IPS DF 4.7 (cell line): ENCODE measurements around the gene UBE2C.
A peak's percentile ranks its signal among the peaks of the same experiment; 100 is the strongest.
"Not testable (repeated sequence)": the region's sequence is repeated elsewhere in the genome, so short reads cannot be mapped to it uniquely, and the experiment has no call there.

Source experiments
- DNase-seq: peaks from one replicate; pipeline ENCODE4 v3.0.0-alpha.2; 2013; ENCODE audit warnings: low spot score; ENCODE audit errors: extremely low read depth

UBE2C gene

GRCh38 chr20:45812157-45813005 lies at the start of gene UBE2C:
UBE2C (plus strand) TSS chr20:45812644; CDS start chr20:45812696, 52 bp downstream.
- DNase-seq = peak; percentile 99

GRCh38 chr20:45764618-45765282 lies 47.7 kb upstream of the UBE2C start:
- DNase-seq = not testable (repeated sequence)

- DNase-seq = peak; percentile 68
Observed at GRCh38 chr20:45765307-45765875, 47.1 kb upstream of the UBE2C start.

- DNase-seq = no peak
Observed at GRCh38 chr20:45765980-45766379, 46.5 kb upstream of the UBE2C start.

- DNase-seq = no peak
Observed at GRCh38 chr20:45768479-45768878, 44.0 kb upstream of the UBE2C start.

- DNase-seq = peak; percentile 95
Observed at GRCh38 chr20:45771182-45771759, 41.2 kb upstream of the UBE2C start.

DNA sequence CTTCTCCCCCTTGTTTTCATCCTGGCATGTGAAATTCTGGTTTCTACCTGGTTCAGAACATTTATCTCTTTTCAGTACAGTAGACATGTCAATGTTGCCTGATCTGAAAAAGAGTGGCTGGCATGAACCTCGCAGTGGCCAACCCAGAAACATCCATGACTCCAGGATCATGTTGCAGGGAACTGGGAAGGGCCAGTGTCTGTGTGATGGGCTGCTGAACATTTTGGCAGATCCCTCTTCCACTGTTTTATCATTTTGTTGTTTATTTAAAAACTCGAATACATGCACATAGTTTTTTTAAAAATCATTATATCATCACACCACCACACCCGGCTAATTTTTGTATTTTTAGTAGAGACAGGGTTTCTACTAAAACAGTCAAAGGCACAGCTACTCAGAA lies 39.8 kb upstream of the UBE2C start:
- no peak for DNase-seq

- DNase-seq = no peak
Observed at GRCh38 chr20:45774945-45775344, 37.5 kb upstream of the UBE2C start.

- no peak for DNase-seq
Observed at GRCh38 chr20:45775411-45775810, 37.0 kb upstream of the UBE2C start.

DNA sequence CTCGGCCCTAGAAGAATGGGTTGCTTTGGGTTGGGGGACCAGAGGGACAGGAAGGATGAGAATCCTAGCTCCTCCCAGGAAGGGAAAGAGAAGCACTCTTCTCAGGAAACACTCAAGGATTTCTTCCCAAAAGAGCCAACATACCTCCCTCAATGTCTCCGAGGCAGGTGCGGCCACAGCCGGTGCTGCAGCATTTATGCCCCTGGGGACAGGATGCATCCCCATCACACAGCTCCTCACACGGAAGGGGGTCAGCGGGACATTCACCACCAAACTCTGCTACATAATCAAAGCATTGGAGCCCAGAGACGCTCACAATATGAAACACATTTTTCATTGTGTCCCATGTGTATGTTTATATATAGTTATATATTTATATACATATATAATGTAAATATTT lies 35.5 kb upstream of the UBE2C start:
- DNase-seq = no peak

- DNase-seq = no peak
Observed at GRCh38 chr20:45779011-45779915, 33.2 kb upstream of the UBE2C start.

- DNase-seq = no peak
Observed at GRCh38 chr20:45780159-45780558, 32.3 kb upstream of the UBE2C start.

DNA sequence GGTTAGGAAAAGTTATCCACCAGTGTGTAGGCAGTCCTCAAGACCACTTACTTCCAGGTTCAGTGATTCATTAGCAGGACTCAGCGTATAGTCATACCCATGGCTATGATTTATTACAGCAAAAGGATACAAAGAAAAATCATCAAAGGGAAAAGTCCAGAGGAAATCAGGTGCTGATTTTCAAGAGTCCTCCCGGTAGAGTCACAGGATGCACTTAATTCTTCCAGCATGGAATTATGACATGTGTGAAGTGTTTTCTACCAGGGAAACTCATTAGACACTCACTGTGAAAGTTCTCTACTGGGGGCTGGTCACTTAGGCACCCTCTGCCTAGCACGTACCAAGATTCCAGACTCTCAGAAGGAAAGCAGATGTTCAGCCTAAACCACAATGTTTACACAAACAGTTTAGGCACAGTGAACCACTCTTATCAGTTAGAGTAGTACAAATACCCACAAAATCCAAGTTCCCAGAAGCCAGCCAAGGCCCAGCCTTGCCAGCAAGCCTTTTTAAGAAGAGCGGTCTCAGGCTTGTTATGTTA lies 31.0 kb upstream of the UBE2C start:
- DNase-seq = no peak

GRCh38 chr20:45782890-45783289 lies 29.6 kb upstream of the UBE2C start:
- no peak for DNase-seq

DNA sequence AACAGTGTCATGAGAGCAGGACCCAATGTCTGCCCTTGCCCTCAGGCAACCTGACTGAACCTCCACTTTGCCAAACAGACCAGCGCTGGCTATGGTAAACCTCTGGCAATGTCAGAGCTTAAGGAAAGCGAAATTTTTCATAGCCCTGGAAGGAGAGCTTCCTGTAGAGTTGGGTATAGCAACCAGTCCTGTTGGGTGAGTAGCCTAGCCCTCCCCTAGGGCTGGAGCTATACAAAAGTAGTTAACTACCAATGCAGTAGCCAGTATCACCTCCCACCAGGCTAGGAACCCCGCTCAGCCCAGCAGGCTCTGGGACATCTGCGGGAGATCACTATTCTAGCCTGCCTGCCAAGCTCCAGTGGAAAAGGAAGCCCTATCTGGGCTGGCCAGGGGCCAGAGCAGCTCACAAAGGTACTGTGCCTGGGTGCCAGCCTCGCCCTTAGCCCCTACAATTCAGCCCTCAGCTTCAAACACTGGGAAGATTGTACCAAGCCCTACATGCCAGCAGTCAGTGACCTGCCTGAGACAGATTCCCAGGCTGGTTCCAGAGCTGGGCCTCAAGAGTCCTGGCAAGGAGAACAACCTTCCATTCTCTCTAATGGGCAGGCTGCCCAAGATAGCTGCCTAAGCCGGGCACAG lies 28.7 kb upstream of the UBE2C start:
- no peak for DNase-seq

DNA sequence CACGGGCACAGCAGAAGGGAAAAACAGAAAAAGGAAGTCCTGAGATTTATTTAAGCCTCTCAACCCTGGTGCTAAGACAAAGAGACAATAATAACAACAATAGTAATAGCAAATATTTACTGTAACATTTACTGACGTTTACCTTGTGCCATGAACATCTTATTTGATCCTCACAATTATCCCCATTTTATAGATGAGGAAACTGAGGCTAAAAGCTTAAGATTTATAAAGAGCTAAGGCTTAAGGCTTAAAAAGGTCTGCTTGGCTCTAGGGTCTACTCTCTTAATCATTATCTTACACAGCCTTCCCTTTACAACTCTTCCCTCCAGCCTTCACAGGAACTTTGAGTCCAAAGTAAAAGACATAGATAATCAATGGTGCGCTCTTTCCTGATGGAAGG lies 24.1 kb upstream of the UBE2C start:
- no peak for DNase-seq

DNA sequence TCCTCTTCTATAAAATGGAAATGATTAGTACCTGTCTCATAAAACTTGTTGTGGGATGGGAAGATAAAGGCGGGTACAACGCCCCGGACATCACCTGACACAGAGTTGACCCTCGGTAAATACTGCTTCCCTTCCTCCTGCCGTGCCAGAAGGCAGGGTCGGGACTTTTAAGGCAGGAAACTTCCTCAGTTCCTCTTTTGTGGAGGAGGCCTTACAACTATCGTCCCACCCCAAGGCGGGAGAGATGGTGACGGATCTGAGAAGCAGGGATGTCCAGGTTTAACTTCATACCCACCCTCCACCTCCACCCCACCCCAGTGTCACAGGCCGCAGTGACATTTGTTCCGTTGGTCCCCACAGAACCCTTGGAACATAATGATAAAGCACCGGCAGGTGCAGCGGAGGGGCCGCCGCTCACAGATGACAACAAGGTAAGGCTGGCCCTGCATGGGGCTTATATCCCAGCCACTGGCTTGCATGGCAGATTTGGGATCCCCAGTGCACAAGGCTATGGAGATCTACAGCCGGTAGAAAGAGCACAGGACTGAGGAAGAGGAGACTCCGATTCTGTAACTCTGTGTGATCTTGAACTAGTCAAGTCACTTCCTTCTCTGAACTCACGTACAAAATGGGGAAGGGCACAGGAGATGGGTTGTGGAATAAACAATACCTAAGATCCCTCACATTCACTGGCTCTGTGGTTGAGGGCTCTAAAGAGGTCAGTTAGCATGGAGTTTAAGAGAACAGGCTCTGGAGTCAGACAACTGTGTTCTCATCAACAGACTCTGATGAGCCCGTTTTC lies 19.9 kb upstream of the UBE2C start:
- no peak for DNase-seq

GRCh38 chr20:45796337-45797065 lies 15.9 kb upstream of the UBE2C start:
- DNase-seq = no peak

- DNase-seq = not testable (repeated sequence)
Observed at GRCh38 chr20:45797510-45797909, 14.9 kb upstream of the UBE2C start.
